Fibroblast of the aortic adventitia (primary cell): Measurements from ENCODE around the gene TM7SF3. TPM values are rescaled to one million over a fixed set of nuclear protein-coding genes. Genes with fewer than 3 reads are reported as not detected.

ENCODE experiments used
- DNase-seq: peaks from one replicate; pipeline ENCODE4 v3.0.0-alpha.2; 2010; ENCODE audit warnings: low read depth
- H3K4me3 ChIP-seq: 2 replicates; pipeline ENCODE4 v1.5.1; 2011; ENCODE audit warnings: low read depth, mild to moderate bottlenecking, control low read depth, low read length, moderate library complexity
- CTCF ChIP-seq: IDR thresholded peaks from 2 replicates; pipeline ENCODE4 v1.5.1; 2011; ENCODE audit warnings: mild to moderate bottlenecking, low read length, control low read depth, inconsistent platforms; ENCODE audit not compliant: insufficient read depth
- total RNA-seq: library from RNA; depleted of rRNA; stranded (reverse); fragments of >200 nt; gene quantifications from 2 replicates; pipeline ENCODE4 v1.2.3, GENCODE V29; 2012; ENCODE audit warnings: low replicate concordance

Gene TM7SF3
- total RNA-seq, 1 donor, result 67.7 TPM

- TF ChIP-seq CTCF, result no peak
- DNase-seq, result no peak
- peak overlapping the region; percentile 96 for H3K4me3 ChIP-seq
Observed at GRCh38 chr12:26936559-26937442, 77.4 kb downstream of the TM7SF3 start.

GRCh38 chr12:26935636-26936378 lies 78.4 kb downstream of the TM7SF3 start:
- H3K4me3 ChIP-seq, result peak overlapping the region; percentile 32
- no peak for DNase-seq

GRCh38 chr12:26929590-26929989 lies 84.6 kb downstream of the TM7SF3 start:
- no peak for DNase-seq
- no peak overlapping the region for H3K4me3 ChIP-seq
- no peak for TF ChIP-seq CTCF

More at GRCh38 chr12:26935636-26936378, 78.4 kb downstream of the TM7SF3 start:
- no peak for TF ChIP-seq CTCF

GRCh38 chr12:26928661-26929060 lies 85.5 kb downstream of the TM7SF3 start:
- no peak for DNase-seq
- TF ChIP-seq CTCF, result no peak
- H3K4me3 ChIP-seq, result no peak overlapping the region

Other genes with a start within 250 kb of the TM7SF3 start
- 15.5 and 79.5 TPM in 2 replicates for gene ITPR2, start 181.2 kb downstream of the TM7SF3 start, total RNA-seq
- 12.4 and 52.2 TPM in 2 replicates for gene INTS13, start 76.4 kb downstream of the TM7SF3 start, total RNA-seq
- 37.0 and 52.5 TPM in 2 replicates for gene FGFR1OP2, start 75.9 kb downstream of the TM7SF3 start, total RNA-seq
- gene MED21, start 8.2 kb upstream of the TM7SF3 start, total RNA-seq, result 17.2 and 87.1 TPM in 2 replicates
- gene C12orf71, start 68.2 kb upstream of the TM7SF3 start, total RNA-seq, result not detected in 2 replicates
- gene STK38L, start 229.9 kb upstream of the TM7SF3 start, total RNA-seq, result 25.9 and 33.6 TPM in 2 replicates